Left cardiac atrium (tissue), 4 donors: ENCODE data around the gene KRTAP5-11. TPM values are rescaled to one million over a fixed set of nuclear protein-coding genes. Genes with fewer than 3 reads are reported as not detected.
"Not testable (repeated sequence)": the region's sequence is repeated elsewhere in the genome, so short reads cannot be mapped to it uniquely, and the experiment has no call there.

Experiments
- ATAC-seq, 2 donors: fragments of 200-7000 bp; cut with Tn5 transposase; one replicate each; pipeline ENCODE4 v1.9.1; 2020; ENCODE audit warnings: mild to moderate bottlenecking in 2 of 2, moderate library complexity in 2 of 2
- DNase-seq: peaks from one replicate; pipeline ENCODE4 v3.0.0-alpha.2; 2020
- intact Hi-C, 2 donors: fragments of 100-400 bp; cut with DNase I; formaldehyde crosslinking; loops; one replicate each; pipeline versions ENCODE4 v1.14.1 to v1.15.1; 2022 to 2023
- total RNA-seq, 2 donors: library from RNA; stranded (reverse); fragmentation: NEBNext Ultra II Directional; extraction: Animal tissue kit (Norgen Biotek cat#: 25700); gene quantifications; one replicate each; pipeline ENCODE4 v1.2.1, GENCODE V29; 2021
- donor health status: DM: no; HTN: yes; CAD: no.
- donor health status: DM: no; HTN: yes; CAD: no; lungs with severe emphysema.
- donor health status: DM: yes; HTN: yes; CAD: no.
- donor health status: Dilated cardiomyopathy.

Gene KRTAP5-11
- total RNA-seq, 2 donors from 2014 or later, result not detected

- intact Hi-C loops, result no loop called here
- no peak for ATAC-seq
Observed at GRCh38 chr11:71564430-71564829, 18.2 kb downstream of the KRTAP5-11 start.

GRCh38 chr11:71563406-71563805, 19.3 kb downstream of the KRTAP5-11 start:
- ATAC-seq (peak in 1 of 2 donors; percentile 46), DNase-seq (no peak)
- intact Hi-C loops, result no loop called here

More at GRCh38 chr11:71564430-71564829, 18.2 kb downstream of the KRTAP5-11 start:
- no peak for DNase-seq

- ATAC-seq (no peak), DNase-seq (no peak)
- intact Hi-C loops, result no loop called here
Observed at GRCh38 chr11:71562120-71562519, 20.6 kb downstream of the KRTAP5-11 start.

GRCh38 chr11:71558996-71559395, 23.7 kb downstream of the KRTAP5-11 start:
- DNase-seq, result no peak
- ATAC-seq, result no peak
- intact Hi-C loops, result no loop called here

GRCh38 chr11:71557257-71557656, 25.4 kb downstream of the KRTAP5-11 start:
- intact Hi-C loops, result no loop called here
- DNase-seq (no peak), ATAC-seq (no peak)

- DNase-seq (no peak), ATAC-seq (no peak)
- intact Hi-C loops, result no loop called here
Observed at GRCh38 chr11:71556018-71556417, 26.7 kb downstream of the KRTAP5-11 start.

- intact Hi-C loops, result no loop called here
- ATAC-seq (no peak), DNase-seq (no peak)
Observed at GRCh38 chr11:71555508-71555907, 27.2 kb downstream of the KRTAP5-11 start.

GRCh38 chr11:71554996-71555395, 27.7 kb downstream of the KRTAP5-11 start:
- DNase-seq (no peak), ATAC-seq (no peak)
- intact Hi-C loops, result no loop called here

- no peak for ATAC-seq
- intact Hi-C loops, result no loop called here
- DNase-seq, result no peak
Observed at GRCh38 chr11:71551711-71552110, 31.0 kb downstream of the KRTAP5-11 start.

GRCh38 chr11:71548716-71549151, 33.9 kb downstream of the KRTAP5-11 start:
- ATAC-seq (no peak), DNase-seq (no peak)
- intact Hi-C loops, result no loop called here

GRCh38 chr11:71548120-71548519, 34.6 kb downstream of the KRTAP5-11 start, which contains the start of gene KRTAP5-9:
Gene KRTAP5-9, plus strand, starts transcription at chr11:71548420. Its CDS starts 238 bp downstream, at chr11:71548658.
- no peak for ATAC-seq

GRCh38 chr11:71545405-71545966, 37.2 kb downstream of the KRTAP5-11 start:
- intact Hi-C loops, result no loop called here
- no peak for ATAC-seq

More at GRCh38 chr11:71548120-71548519, 34.6 kb downstream of the KRTAP5-11 start, which contains the start of gene KRTAP5-9:
- intact Hi-C loops, result no loop called here
- no peak for DNase-seq

GRCh38 chr11:71544525-71545214, 38.0 kb downstream of the KRTAP5-11 start:
- intact Hi-C loops, result no loop called here
- ATAC-seq, result no peak
- no peak for DNase-seq

More at GRCh38 chr11:71545405-71545966, 37.2 kb downstream of the KRTAP5-11 start:
- no peak for DNase-seq

GRCh38 chr11:71543866-71544265, 38.8 kb downstream of the KRTAP5-11 start:
- DNase-seq, result no peak
- intact Hi-C loops, result no loop called here
- no peak for ATAC-seq

GRCh38 chr11:71542879-71543777, 39.5 kb downstream of the KRTAP5-11 start:
- no peak for ATAC-seq
- DNase-seq, result no peak
- intact Hi-C loops, result no loop called here

- ATAC-seq (no peak), DNase-seq (no peak)
- intact Hi-C loops, result no loop called here
Observed at GRCh38 chr11:71542382-71542781, 40.3 kb downstream of the KRTAP5-11 start.

GRCh38 chr11:71540521-71541304, 42.0 kb downstream of the KRTAP5-11 start:
- ATAC-seq, intact Hi-C loops, DNase-seq: not testable (repeated sequence)

GRCh38 chr11:71539971-71540370, 42.7 kb downstream of the KRTAP5-11 start:
- DNase-seq, intact Hi-C loops, ATAC-seq: not testable (repeated sequence)

GRCh38 chr11:71539017-71539416, 43.7 kb downstream of the KRTAP5-11 start:
- intact Hi-C loops, result no loop called here
- ATAC-seq (no peak), DNase-seq (no peak)
